Measurements from ENCODE around the gene TIAM1. TPM values are rescaled to one million over a fixed set of nuclear protein-coding genes. Genes with fewer than 3 reads are reported as not detected.

The TIAM1 gene
- total RNA-seq, 1 donor from 2014 or later: 2.7 TPM

DNA sequence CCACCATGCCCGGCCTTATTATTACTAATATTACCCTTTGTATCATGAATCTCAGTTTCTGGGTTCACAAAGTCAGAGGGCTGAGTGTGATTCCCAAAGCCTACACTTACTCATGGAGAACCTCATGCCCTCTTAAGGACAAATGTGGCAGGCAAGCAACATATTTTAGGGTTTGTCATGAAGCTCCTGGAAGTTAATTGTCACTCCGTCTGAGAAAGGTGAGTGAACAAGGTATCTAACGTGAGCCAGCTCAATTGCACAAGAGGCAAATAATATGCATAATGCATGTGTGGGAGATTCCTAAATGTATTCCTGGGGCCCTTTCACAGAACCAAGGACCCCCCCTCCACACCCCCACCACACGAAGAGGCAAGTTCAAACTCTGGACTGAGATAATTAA lies 10.1 kb upstream of the TIAM1 start:
- Histone ChIP-seq H3K9me3 (no peaks in the 10 kb centered on the region), H3K4me3 (no peak overlapping the region), H3K4me1 (no peaks in the 10 kb centered on the region), H3K27me3 (no peaks in the 10 kb centered on the region), H3K36me3 (no peaks in the 10 kb centered on the region), H3K27ac (no peak overlapping the region)
- DNase-seq (ENCODE audit: low spot score in 2 of 2): no peak
- intact Hi-C loops (cut with DNase I): no loop called here
- no peak for TF ChIP-seq CTCF (IDR thresholded peaks at IDR 0.05)

- intact Hi-C loops (cut with DNase I): no loop called here
- Histone ChIP-seq H3K27me3 (no peaks in the 10 kb centered on the region), H3K27ac (no peak overlapping the region), H3K9me3 (no peaks in the 10 kb centered on the region), H3K4me1 (no peaks in the 10 kb centered on the region), H3K36me3 (no peaks in the 10 kb centered on the region), H3K4me3 (no peak overlapping the region)
- no peak for TF ChIP-seq CTCF (IDR thresholded peaks at IDR 0.05)
- no peak for DNase-seq (ENCODE audit: low spot score in 2 of 2)
Measured at GRCh38 chr21:31352836-31353235, 8.8 kb upstream of the TIAM1 start.

DNA sequence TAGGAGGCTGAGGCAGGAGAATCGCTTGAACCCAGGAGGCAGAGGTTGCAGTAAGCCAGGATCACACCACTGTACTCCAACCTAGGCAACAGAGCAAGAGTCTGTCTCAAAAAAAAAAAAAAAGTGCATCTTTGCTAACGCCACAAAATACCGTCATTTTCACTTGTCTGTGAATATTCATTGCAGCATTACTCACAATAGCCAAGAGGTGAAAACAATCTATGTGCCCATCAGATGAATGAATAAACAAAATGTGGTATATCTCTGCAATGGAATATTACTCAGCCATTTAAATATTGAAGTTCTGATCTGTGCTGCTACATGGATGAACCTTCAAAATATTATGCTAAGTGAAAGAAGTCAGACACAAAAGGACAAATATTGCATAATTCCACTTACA lies 7.9 kb upstream of the TIAM1 start:
- DNase-seq (ENCODE audit: low spot score in 2 of 2): no peak
- Histone ChIP-seq H3K4me3 (no peak overlapping the region), H3K4me1 (no peaks in the 10 kb centered on the region), H3K27me3 (no peaks in the 10 kb centered on the region), H3K27ac (no peak overlapping the region), H3K9me3 (no peaks in the 10 kb centered on the region), H3K36me3 (no peaks in the 10 kb centered on the region)
- TF ChIP-seq CTCF (IDR thresholded peaks at IDR 0.05): no peak
- intact Hi-C loops (cut with DNase I): no loop called here

DNA sequence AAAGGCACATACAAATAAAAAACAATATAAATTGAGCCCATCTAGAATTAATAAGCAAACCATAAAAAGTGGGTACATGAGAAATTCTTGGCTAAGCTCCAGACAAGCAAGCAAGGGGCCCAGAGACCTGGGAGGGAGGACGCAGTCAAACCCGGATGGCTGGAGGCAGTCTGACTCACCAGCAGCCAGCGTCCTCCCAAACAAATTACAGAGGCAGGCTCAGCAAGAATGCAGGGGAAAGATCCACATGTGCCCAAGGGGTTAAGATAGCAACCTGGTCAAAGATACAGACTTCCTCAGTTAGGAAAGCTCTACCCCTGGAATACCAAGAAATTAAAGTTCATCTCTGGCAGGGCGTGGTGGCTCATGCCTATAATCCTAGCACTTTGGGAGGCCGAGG lies 7.4 kb upstream of the TIAM1 start:
- Histone ChIP-seq H3K27ac (no peak overlapping the region), H3K36me3 (no peaks in the 10 kb centered on the region), H3K9me3 (no peaks in the 10 kb centered on the region), H3K27me3 (no peaks in the 10 kb centered on the region), H3K4me1 (no peaks in the 10 kb centered on the region), H3K4me3 (no peak overlapping the region)
- no peak for DNase-seq (ENCODE audit: low spot score in 2 of 2)
- no peak for TF ChIP-seq CTCF (IDR thresholded peaks at IDR 0.05)
- intact Hi-C loops (cut with DNase I): no loop called here

DNA sequence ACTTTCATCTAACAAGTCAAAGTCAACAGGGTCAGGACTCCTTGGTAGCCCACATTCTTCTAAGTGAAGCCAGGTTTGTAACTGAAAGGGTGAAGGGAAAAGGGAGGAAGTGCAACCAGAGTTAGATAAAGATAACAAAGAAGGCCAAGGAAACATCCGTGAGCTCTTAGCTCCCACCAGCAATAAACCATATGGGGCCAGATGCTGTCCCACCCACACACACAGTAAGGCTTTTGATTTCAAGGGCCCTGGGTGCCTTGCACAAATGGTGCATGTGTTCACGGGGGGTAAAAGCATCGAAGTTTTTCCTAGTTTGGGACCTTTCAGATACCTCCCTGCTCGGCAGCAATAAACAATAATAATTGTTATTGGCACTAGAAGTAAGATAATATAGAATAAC lies 5.1 kb upstream of the TIAM1 start:
- H3K9me3 ChIP-seq: no peaks in the 10 kb centered on the region
- no peak overlapping the region for H3K27ac ChIP-seq
- no peak for DNase-seq (ENCODE audit: low spot score in 2 of 2)
- no peak overlapping the region for H3K4me3 ChIP-seq
- no peaks in the 10 kb centered on the region for H3K27me3 ChIP-seq
- H3K36me3 ChIP-seq: no peaks in the 10 kb centered on the region
- no peaks in the 10 kb centered on the region for H3K4me1 ChIP-seq
- TF ChIP-seq CTCF (IDR thresholded peaks at IDR 0.05): no peak
- intact Hi-C loops (cut with DNase I): no loop called here

DNA sequence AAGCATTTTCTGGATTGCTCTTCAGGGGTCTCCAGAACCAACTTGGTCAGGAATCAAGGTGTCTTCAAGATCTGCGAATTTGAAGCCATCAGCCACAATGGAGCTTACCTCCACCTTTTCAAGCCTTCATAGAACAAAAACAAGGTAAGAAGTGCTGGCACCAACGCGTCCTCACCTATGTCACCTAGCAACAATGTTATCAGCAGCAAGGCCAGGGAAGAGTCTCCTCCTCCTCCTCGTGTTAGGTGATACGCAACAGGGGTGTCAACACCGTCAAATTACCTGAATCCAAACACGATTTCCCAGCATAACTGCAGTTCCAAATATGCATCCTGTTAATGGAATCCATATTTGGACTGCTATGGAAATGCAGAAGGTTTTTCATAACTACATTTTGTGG lies 4.1 kb upstream of the TIAM1 start:
- no peak for TF ChIP-seq CTCF (IDR thresholded peaks at IDR 0.05)
- no peaks in the 10 kb centered on the region for H3K36me3 ChIP-seq
- H3K27ac ChIP-seq: no peak overlapping the region
- intact Hi-C loops (cut with DNase I): no loop called here
- H3K9me3 ChIP-seq: no peaks in the 10 kb centered on the region
- DNase-seq (ENCODE audit: low spot score in 2 of 2): no peak
- no peaks in the 10 kb centered on the region for H3K27me3 ChIP-seq
- H3K4me3 ChIP-seq: no peak overlapping the region
- H3K4me1 ChIP-seq: no peaks in the 10 kb centered on the region

All from ascending aorta (tissue), 2 donors.